Heart left ventricle (tissue), 16 donors: ENCODE results near the gene SHFL. TPM values are rescaled to one million over a fixed set of nuclear protein-coding genes. Genes with fewer than 3 reads are reported as not detected.

Source experiments
- ATAC-seq, 4 donors: fragments of 200-7000 bp; cut with Tn5 transposase; one replicate each; pipeline ENCODE4 v1.9.1; 2020 to 2022; ENCODE audit warnings: moderate library complexity in 4 of 4, mild to moderate bottlenecking in 3 of 4, moderate number of reproducible peaks in 1 of 4
- DNase-seq, 5 donors: peaks; one replicate each; pipeline ENCODE4 v3.0.0-alpha.2; 2020
- H3K27ac ChIP-seq, 12 donors: fragments of 200-600 bp; sonication (generic) in 4 of 12; one replicate each; pipeline versions ENCODE4 v1.5.0 to v1.8.0; 2016 to 2022; ENCODE audit warnings: mild to moderate bottlenecking in 2 of 12
- H3K27me3 ChIP-seq, 9 donors: fragments of 200-600 bp; sonication (generic) in 2 of 9; one replicate each; pipeline versions ENCODE4 v1.5.1 to v1.8.0; 2016 to 2022; ENCODE audit warnings: mild to moderate bottlenecking in 3 of 9
- H3K36me3 ChIP-seq, 9 donors: fragments of 200-600 bp; sonication (generic) in 2 of 9; one replicate each; pipeline versions ENCODE4 v1.5.0 to v1.8.0; 2018 to 2022; ENCODE audit warnings: mild to moderate bottlenecking in 2 of 9
- H3K4me1 ChIP-seq, 12 donors: fragments of 200-600 bp; sonication (generic) in 4 of 12; one replicate each; pipeline versions ENCODE4 v1.5.0 to v1.8.0; 2016 to 2022; ENCODE audit warnings: mild to moderate bottlenecking in 3 of 12
- H3K4me3 ChIP-seq, 12 donors: fragments of 200-600 bp; sonication (generic) in 4 of 12; one replicate each; pipeline versions ENCODE4 v1.5.0 to v1.8.0; 2017 to 2022; ENCODE audit warnings: mild to moderate bottlenecking in 9 of 12, moderate library complexity in 4 of 12
- H3K9me3 ChIP-seq, 12 donors: fragments of 200-600 bp; sonication (generic) in 4 of 12; one replicate each; pipeline versions ENCODE4 v1.5.0 to v1.8.0; 2016 to 2022; ENCODE audit warnings: mild to moderate bottlenecking in 1 of 12
- POLR2A ChIP-seq, 2 donors: fragments of 450-650 bp; IDR thresholded peaks; one replicate each; pipeline ENCODE4 v1.6.1; 2017; ENCODE audit warnings: antibody characterized with exemption in 2 of 2, mild to moderate bottlenecking in 2 of 2, moderate library complexity in 2 of 2
- WGBS, 4 donors: extraction: QIAGEN DNeasy Blood & Tissue Kit in 2 of 4; methylation state at CpG; one replicate each; pipeline versions ENCODE4 v1.1.5 to v1.1.7; 2013 to 2018; 5-methylcytosine and 5-hydroxymethylcytosine counted together
- intact Hi-C, 10 donors: fragments of 100-400 bp; cut with DNase I; formaldehyde crosslinking; loops; one replicate each; pipeline versions ENCODE4 v1.11.1 to v1.14.2; 2022
- polyA plus RNA-seq, 2 donors: library from polyadenylated mRNA; stranded (reverse); fragments of 200-250 nt; gene quantifications; one replicate each; pipeline ENCODE4 v1.2.3, GENCODE V29; 2013
- total RNA-seq, 9 donors: library from RNA; depleted of rRNA in 2 of 9; stranded (reverse); fragments of >200 nt in 2 of 9; fragmentation: NEBNext Ultra II Directional in 3 of 9; extraction: Animal tissue kit (Norgen Biotek cat#: 25700) in 3 of 9; gene quantifications; one replicate each; pipeline versions ENCODE4 v1.1.0 to v1.2.4, GENCODE V29; 2016 to 2023
- TF ChIP-seq, protein P1 (sequence below), 12 donors: fragments of 200-600 bp; sonication (generic) in 4 of 12; IDR thresholded peaks; one replicate each; pipeline versions ENCODE4 v1.5.0 to v1.8.0; 2018 to 2022; ENCODE audit warnings: antibody characterized with exemption in 12 of 12, mild to moderate bottlenecking in 5 of 12
- donor health status: ischemic (EF 13 %, LVEDD 7.1; RV severe dilation, severe dysfunction).
- donor health status: healthy with polysubstance abuse.
- donor health status: DM: no; HTN: yes; CAD: no.
- donor health status: DM: no; HTN: no; CAD: no.
- donor health status: ischemic (EF 25% LVEDD 6.9; RV normal size, moderate dysfunction).
- donor health status: ischemic (EF 25% LVEDD 5.7; RV mildly dilated, moderate dysfunction).
- donor health status: healthy.
- donor health status: DM: yes; HTN: yes; CAD: no.
- donor health status: ischemic (EF 35%, LVEDD 5.7; RV mildly dilated, moderate dysfunction).
- donor health status: nonischemic (EF 11% LVEDD 7.7; RV severe dilation, severe dysfunction).
- donor health status: DM: yes; HTN: yes; CAD: no.
- donor health status: PGD.
- donor health status: ischemic (EF 29% LVEDD 5.4; RV normal size, mild dysfunction).
- donor health status: nonischemic (EF 23%, LVEDD 6.1; RV moderate dilation, normal function).

Gene SHFL
- total and polyA plus RNA-seq, 11 donors = 6.3 to 29.0 (median 8.7) TPM

DNA sequence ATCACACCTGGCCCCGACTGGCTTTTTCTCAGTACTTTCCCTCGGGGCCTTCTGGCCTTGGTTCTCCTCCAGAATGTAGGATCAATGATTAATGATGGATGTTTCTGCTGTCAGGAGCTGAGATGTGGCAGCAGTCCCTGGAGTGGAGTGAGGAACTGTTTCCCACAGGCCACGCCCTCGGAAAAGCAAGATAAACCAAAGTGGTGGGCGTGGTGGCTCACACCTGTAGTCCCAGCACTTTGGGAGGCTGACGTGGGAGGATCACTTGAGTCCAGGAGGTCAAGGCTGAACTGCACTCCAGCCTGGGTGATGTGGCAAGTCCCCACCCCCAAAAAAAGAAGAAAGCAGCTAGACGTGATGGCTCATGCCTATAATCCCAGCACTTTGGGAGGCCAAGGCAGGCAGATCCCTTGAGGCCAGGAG lies 7.1 kb upstream of the SHFL start:
- no peak for TF ChIP-seq POLR2A (IDR thresholded peaks at IDR 0.05)
- TF ChIP-seq, protein P1, sequence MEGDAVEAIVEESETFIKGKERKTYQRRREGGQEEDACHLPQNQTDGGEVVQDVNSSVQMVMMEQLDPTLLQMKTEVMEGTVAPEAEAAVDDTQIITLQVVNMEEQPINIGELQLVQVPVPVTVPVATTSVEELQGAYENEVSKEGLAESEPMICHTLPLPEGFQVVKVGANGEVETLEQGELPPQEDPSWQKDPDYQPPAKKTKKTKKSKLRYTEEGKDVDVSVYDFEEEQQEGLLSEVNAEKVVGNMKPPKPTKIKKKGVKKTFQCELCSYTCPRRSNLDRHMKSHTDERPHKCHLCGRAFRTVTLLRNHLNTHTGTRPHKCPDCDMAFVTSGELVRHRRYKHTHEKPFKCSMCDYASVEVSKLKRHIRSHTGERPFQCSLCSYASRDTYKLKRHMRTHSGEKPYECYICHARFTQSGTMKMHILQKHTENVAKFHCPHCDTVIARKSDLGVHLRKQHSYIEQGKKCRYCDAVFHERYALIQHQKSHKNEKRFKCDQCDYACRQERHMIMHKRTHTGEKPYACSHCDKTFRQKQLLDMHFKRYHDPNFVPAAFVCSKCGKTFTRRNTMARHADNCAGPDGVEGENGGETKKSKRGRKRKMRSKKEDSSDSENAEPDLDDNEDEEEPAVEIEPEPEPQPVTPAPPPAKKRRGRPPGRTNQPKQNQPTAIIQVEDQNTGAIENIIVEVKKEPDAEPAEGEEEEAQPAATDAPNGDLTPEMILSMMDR (IDR thresholded peaks at IDR 0.05) = no peak
- DNase-seq = no peak
- WGBS, 4 donors = 59 to 65% (median 63%) methylated on average over 7 of the region's 7 CpGs

DNA sequence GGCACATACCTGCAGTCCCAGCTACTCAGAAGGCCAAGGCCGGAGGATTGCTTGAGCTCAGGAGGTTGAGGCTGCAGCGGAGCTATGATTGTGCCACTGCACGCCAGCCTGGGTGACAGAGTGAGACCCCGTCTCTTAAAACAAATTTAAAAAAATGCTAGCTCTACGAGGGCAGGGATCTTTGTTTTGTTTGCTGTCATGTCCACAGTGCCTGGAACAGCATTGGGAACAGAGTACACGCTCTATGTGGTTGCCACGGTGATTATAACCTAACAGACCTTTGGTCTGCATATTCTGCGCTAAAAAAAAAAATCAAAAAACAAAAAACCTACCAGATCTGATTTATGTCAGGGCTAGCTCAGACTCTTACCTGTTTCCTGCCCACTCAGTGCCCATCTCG lies 2.2 kb upstream of the SHFL start:
- no peaks in the 10 kb centered on the region for H3K9me3 ChIP-seq
- TF ChIP-seq, protein P1 (IDR thresholded peaks at IDR 0.05) = no peak
- TF ChIP-seq POLR2A (IDR thresholded peaks at IDR 0.05) = no peak
- WGBS, 4 donors = 77 to 84% (median 79%) methylated on average over 9 of the region's 9 CpGs
- H3K4me3 ChIP-seq = no peak overlapping the region
- H3K27me3 ChIP-seq = no peaks in the 10 kb centered on the region
- intact Hi-C loops = loop anchor here in 1 of 10 donors (2.0 kb wide), 1 partner anchor 41 kb away; no protein-coding TSS in a partner anchor
- peaks cover 0 to 1% (median under 1%) of the 10 kb centered on the region in 9 donors for H3K36me3 ChIP-seq
- DNase-seq = no peak
- ATAC-seq = no peak
- peaks cover 0 to 16% (median 3%) of the 10 kb centered on the region in 12 donors for H3K4me1 ChIP-seq
- H3K27ac ChIP-seq = no peak overlapping the region

More for the DNA sequence above, 7.1 kb upstream of the SHFL start:
- Histone ChIP-seq H3K36me3 (no peaks in the 10 kb centered on the region), H3K4me1 (no peaks in the 10 kb centered on the region), H3K4me3 (no peak overlapping the region), H3K27me3 (no peaks in the 10 kb centered on the region), H3K9me3 (peaks cover 0 to 5% (median under 1%) of the 10 kb centered on the region in 12 donors), H3K27ac (no peak overlapping the region)
- intact Hi-C loops = no loop called here
- ATAC-seq = no peak

DNA sequence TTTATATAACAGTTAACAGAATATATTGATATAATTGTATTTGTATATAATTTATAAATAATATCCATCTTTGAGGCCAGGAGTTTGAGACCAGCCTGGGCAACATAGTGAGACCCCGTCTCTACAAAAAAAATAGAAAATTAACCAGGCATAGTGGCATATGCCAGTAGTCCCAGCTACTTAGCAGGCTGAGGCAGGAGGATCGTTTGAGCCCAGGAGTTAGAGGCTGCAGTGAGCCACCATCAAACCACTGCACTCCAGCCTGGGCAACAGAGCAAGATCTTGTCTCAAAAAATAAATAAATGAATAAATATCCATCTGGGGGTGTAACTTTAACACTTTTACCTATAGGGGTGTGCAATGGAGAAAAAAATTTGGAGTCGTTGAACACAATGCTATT lies 1.3 kb upstream of the SHFL start:
- TF ChIP-seq POLR2A (IDR thresholded peaks at IDR 0.05) = no peak
- TF ChIP-seq, protein P1 (IDR thresholded peaks at IDR 0.05) = no peak
- Histone ChIP-seq H3K36me3 (peaks cover 0 to 10% (median 5%) of the 10 kb centered on the region in 9 donors), H3K4me1 (peaks cover 0 to 16% (median 3%) of the 10 kb centered on the region in 12 donors), H3K27me3 (no peaks in the 10 kb centered on the region), H3K27ac (no peak overlapping the region), H3K4me3 (no peak overlapping the region), H3K9me3 (no peaks in the 10 kb centered on the region)
- 67 to 76% (median 72%) methylated on average over 3 of the region's 3 CpGs for WGBS, 4 donors
- ATAC-seq (no peak), DNase-seq (no peak)
- intact Hi-C loops = loop anchor here in 1 of 10 donors (2.0 kb wide), 1 partner anchor 42 kb away; no protein-coding TSS in a partner anchor

DNA sequence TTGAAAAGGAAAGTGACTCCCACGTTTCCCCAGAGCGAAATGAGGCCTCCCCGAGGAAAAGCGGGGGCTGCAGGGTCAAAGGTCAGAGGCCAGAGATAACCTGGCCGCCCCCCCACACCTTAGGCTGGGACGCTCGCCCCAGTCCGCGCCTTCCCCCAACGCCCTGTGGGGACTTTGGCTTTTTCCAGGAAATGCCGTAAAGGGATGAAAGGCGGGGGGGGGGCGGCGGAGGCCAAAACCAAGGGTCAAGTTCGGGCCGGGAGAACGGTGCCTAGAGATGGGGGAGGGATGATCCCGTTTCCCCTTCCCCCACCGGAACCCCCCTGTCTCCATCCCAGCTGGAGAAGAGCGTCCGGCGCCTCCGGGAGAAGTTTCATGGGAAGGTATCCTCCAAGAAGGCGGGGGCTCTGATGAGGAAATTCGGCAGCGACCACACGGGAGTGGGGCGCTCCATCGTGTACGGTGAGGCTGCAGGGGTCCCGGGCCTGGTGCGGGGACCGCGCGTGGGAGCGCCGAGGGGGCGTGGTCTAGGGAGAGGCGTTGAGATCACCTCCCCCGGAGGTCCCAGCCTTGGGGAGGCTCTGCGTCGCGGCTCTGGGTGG lies 575 bp downstream of the SHFL start:
- intact Hi-C loops = no loop called here
- Histone ChIP-seq H3K36me3 (peaks cover 0 to 28% (median 8%) of the 10 kb centered on the region in 9 donors), H3K27me3 (no peaks in the 10 kb centered on the region), H3K9me3 (peaks cover 0 to 10% (median 0%) of the 10 kb centered on the region in 12 donors), H3K4me3 (peak overlapping the region; percentile 27 to 100 (median 86)), H3K27ac (peak overlapping the region; percentile 78 to 97 (median 92)), H3K4me1 (peaks cover 0 to 16% (median 3%) of the 10 kb centered on the region in 12 donors)
- DNase-seq (peak in 2 of 5 donors; percentile 27 to 52), ATAC-seq (peak; percentile 9 to 56 (median 38))
- 0 to 13% (median 6%) methylated on average over 8 to 43 of the region's 43 CpGs for WGBS, 4 donors
- TF ChIP-seq, protein P1 (IDR thresholded peaks at IDR 0.05) = no peak
- TF ChIP-seq POLR2A (IDR thresholded peaks at IDR 0.05) = no peak
